GM18519 (cell line): ENCODE data around the gene BMP7.

Experiments used
- ATAC-seq: cut with Tn5 transposase; IDR thresholded peaks from one replicate; pipeline ENCODE4 v1.9.1; 2021; ENCODE audit warnings: mild to moderate bottlenecking, moderate library complexity; ENCODE audit not compliant: unreplicated experiment, low FRiP score

Gene BMP7

DNA sequence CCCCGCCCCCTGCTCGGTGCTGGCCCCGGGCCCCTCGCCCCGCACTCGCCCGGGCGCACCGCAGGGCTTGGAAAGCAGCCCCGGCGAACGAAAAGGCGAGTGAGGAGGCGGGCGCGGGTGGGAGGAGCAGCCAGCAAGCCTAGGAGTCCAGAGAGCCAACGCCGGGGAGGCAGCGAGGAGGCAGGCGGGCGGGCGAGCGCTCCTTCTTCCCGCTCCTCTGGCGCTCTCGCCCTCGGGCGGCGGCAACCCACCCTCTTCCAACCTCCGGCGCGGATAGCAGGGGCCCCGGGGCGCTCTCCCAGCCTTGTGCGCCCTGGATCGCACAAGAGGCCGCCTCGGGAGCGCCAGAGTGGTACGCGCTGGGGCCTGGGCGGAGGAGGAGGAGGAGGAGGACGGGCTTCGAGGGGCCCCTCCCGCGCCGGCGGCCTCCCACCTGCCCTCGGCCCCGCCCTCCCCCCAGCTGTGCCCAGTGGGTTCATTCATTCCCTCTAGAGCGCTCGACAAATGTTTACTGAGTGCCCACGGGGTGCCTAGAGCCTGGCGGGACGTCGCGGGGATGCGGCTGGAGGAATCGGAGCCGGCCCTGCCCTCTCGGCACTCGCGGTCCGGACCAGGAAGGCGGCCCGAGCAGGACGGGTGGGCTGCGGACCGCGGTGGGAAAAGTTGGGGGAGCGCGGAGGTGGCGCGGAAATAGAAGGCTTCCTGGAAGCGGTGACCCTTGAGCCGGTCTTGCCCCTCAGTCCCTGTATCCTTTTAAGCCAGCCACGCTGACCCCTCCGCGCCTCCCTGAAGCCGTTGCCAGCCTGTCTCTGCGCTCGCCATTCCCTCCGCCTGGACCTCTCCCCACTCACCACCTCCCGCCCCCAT, at the start of gene BMP7:
TSS of gene BMP7 (minus strand) at position 351 of the 867 bp plus-strand sequence. CDS start 519 bp downstream, outside the sequence.
- ATAC-seq: no peak

- ATAC-seq: no peak
These were observed 49.6 kb upstream of the BMP7 start for GRCh38 chr20:57315976-57316480.

DNA sequence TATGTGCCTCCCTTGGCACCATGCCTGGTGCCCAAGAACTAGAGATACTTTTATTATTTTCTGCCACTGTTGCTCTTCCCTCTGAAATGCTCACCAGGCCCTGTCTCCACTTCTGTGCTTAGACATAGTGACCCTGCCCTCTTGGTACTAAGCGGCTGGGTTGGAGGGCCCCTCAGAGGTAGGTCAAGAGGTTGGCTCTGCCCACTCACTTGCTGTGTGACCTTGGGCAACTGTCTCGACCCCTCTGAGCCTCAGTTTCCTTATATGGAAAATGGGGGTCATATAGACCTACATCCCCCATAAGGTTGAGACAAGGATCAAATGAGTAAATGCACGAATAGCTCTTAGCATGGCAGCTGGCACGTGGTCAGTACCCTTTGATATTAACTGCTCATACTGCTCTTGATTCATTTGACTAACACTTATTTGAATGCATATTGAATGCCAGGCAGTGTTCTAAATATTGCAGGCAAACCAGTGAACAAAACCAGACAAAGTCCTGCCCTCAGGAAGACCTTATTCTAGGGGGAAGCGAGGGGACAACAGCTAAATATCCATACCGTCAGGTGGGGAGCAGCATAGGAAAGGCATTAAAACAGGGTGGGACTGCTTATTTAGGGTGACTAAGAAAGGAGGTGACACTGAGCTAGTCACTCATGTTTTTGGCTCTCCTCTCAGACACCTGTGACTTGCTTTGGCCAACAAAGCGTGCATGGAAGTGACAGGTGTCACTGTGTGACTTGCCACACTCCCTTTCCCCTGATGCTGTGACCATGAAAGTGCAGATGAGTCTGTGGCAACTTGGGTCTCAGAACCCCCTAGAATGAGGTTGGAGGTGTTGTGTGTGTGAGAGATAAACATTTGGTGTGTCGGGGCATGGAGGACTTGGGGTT, 48.9 kb upstream of the BMP7 start:
- no peak for ATAC-seq

- ATAC-seq: no peak
These were observed 47.5 kb upstream of the BMP7 start for GRCh38 chr20:57313951-57314350.

- ATAC-seq: no peak
These were observed 46.8 kb upstream of the BMP7 start for GRCh38 chr20:57313230-57313629.

DNA sequence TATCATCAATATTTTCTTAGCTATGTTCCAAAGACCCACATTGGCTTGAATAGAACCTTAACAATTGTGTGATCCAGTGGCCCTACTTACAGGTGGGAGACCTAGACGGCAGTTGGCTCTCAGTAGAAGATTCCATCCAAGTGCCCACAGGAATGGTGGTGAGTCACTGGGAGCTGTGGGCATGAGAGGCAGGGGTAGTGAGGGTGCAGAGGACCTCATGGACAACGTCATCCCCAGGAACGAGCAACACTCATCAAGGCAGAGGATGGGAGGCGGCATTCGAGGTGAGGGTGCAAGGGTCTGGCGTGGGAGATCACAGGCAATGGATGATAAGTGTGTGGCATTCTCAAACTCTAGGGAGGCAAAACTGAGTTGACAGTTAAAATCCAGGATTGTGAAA, 45.7 kb upstream of the BMP7 start:
- ATAC-seq: no peak

GRCh38 chr20:57310821-57311514, 44.5 kb upstream of the BMP7 start:
- ATAC-seq: no peak

- ATAC-seq: no peak
These were observed 43.2 kb upstream of the BMP7 start for GRCh38 chr20:57309544-57310115.

DNA sequence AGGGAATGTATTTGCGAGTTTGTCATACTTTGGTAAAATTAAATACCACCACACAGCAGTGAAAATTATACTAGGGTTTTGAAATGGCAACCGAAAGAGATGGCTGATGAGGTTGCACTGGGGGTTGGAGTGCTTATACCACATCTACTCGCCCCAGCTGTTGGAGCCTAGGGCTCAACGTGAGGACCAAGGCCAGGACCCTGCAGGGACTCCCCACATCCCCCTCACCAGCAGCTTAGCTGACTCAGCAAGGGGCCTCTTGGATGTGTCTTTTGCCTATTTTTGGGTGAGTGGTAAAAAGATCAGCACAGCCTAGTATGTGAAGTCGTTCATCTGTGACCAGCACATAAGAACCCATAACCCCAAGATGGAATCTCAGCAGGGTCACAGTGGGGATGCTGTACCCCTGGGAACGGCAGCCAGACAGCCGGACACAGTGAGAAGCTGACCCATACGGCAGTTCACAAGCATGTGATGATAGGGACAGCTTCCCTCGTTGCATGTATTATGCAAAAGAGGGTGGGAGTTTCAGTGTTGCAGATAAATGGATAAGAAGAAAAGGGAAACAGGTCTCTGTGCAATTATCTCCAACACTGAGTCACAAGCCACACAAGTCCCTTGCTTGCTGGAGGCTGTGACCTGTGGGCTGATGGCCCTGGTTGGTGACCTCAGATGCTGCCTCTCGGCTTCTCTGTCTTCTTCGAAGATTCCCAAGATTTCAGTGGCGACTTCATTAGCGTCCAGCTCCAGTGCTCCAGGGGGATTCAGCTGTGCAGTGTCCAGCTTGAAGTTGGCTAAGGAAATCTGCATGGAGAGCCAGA, 42.2 kb upstream of the BMP7 start:
- ATAC-seq: no peak

DNA sequence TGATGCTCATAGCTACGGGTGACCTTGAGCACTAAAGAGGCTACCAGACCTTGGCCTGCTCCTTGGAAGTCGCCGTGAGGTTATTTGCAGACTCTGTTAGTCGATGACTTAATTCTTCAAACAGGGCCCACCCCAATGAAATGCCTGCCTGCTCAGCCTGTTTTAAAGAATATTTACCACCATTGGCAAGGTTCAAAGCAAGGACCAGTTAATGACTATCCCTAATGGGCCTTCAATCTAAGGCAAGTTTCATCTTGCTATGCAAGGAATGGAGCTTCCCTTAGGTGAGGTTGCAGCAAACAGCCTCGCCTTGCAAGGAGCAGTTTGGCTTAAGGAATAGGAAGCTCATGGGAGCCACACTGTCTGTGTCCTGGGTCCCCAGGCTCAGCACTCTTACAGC, 40.3 kb upstream of the BMP7 start:
- no peak for ATAC-seq

DNA sequence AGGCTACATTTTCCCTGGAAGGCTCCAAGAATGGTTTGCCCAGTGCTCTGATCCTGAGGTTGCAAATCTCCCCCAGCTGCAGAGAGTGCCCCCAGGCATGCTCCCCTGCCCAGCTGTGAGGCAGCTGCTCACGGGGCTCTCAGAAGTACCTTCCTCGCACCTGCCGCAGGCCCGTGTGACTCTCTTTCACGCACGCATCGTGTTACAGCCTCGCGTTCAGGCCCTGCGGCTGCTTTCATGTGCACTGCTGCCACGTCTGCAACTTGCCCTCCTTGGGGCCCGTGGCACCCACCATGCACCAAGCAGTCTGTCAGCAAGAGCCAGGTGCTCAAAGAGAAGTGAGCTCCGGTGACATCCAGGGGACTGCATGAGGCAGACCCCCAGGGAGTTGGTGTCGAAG, 34.6 kb upstream of the BMP7 start:
- ATAC-seq: no peak

GRCh38 chr20:57298457-57298856, 32.0 kb upstream of the BMP7 start:
- ATAC-seq: no peak

GRCh38 chr20:57294550-57294949, 28.1 kb upstream of the BMP7 start:
- ATAC-seq: no peak

DNA sequence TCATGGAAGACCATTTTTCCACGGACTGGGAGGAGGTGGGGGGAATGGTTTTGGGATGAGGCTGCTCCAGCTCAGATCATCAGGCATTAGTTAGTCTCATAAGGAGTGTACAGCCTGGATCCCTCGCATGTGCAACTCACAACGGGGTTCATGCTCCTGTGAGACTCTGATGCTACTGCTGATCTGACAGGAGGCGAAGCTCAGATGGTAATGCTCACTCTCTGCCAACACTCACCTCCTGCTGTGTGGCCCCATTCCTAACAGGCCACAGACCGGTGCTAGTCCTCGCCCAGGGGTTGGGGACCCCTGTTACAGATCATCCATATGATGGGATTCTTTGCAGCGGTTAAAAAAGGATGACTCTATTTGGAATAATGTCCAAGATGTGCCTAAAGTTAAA, 27.6 kb upstream of the BMP7 start:
- no peak for ATAC-seq

DNA sequence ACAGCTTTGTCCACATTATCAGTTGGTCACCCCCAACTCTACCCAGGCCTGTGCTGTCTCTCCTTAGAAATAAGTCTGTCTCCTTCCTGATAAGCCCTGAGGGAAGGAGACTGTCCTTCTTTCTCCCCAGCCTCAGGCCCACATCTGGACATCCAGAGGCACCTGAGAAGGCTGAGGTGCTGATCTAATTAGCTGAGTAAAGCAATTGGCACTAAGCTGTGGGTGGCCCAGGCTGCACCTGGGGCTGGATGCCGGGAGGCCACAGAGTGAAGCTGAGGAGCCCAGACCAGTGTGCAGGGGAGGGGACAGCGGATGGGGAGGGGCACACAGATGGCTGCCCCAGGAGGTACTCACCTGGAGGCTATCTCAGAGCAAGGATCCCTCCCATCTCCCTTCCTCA, 26.2 kb upstream of the BMP7 start:
- no peak for ATAC-seq

GRCh38 chr20:57291694-57292093, 25.3 kb upstream of the BMP7 start:
- ATAC-seq: no peak

- ATAC-seq: no peak
These were observed 24.6 kb upstream of the BMP7 start for GRCh38 chr20:57291003-57291402.

DNA sequence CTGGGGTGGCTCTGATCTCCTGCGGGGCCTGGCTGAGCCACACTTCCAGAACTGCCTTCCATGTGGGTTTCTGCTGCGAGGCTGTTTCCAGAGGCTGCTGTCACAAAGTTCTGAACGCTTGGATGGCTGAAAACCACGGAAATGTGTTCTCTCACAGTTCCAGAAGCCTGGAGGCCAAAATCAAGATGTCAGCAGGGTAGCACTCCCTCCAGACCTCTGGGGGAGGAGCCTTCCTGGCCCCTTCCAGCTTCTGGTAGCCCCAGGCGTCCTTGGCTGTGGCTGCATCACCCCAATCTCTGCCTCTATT, 23.7 kb upstream of the BMP7 start:
- ATAC-seq: no peak

DNA sequence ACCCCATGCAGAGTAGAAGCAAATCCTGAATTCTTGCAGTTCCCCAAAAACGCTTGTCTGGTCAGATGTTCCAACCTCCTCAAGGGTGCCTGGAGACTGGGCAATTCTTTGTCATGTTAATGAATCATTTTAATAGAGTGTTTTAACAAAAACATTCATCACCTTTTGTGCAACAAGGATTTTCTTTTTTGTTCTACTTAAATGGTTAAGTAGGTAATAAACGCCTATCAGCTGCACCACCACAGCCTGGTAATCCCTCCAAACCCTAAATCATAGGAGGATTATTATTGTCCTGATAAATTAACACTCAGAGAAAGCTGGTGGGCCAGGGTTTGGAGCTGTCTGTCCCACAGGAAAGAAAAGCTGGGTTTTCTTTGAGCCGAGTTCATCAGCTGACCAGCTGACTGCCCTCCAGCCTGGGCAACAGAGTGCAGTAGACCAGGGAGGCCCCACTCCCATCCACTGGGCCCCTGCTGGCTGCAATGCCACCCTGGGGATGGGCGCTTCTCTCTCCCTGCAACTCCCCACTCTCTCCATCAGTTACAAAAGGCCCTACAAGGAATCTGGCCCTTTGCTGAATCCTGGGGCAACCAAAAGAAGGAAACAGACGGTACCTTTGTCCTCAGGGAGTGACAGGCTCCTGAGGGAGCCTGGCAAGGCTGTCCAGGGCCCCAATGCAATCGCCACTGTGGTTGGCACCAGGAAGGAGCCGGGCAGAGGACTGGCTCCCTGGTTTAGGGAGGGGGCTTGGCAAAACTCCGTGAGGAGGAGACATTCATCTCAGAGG, 23.1 kb upstream of the BMP7 start:
- no peak for ATAC-seq
